Trophoblast cell (in vitro differentiated cells and primary cell): Measurements from ENCODE around the gene KLHL3.
A peak's percentile ranks its signal among the peaks of the same experiment; 100 is the strongest.

Experiments used
- DNase-seq, 2 donors: peaks; one replicate each; pipeline ENCODE4 v3.0.0-alpha.2; 2016
- H2AFZ ChIP-seq: 2 replicates; pipeline ENCODE4 v1.6.1; 2013; ENCODE audit warnings: low read length, moderate library complexity, mild to moderate bottlenecking; ENCODE audit not compliant: insufficient read depth, poor library complexity
- H2AK5ac ChIP-seq: 2 replicates; pipeline ENCODE4 v1.6.1; 2013; ENCODE audit warnings: mild to moderate bottlenecking, low read length
- H2BK120ac ChIP-seq: 2 replicates; pipeline ENCODE4 v1.6.1; 2013; ENCODE audit warnings: low read length, mild to moderate bottlenecking, moderate library complexity; ENCODE audit not compliant: insufficient read depth, poor library complexity
- H2BK12ac ChIP-seq: 2 replicates; pipeline ENCODE4 v1.6.1; 2013; ENCODE audit warnings: mild to moderate bottlenecking, low read length, moderate library complexity
- H2BK5ac ChIP-seq: 2 replicates; pipeline ENCODE4 v1.6.1; 2013; ENCODE audit warnings: low read length, low read depth, moderate library complexity, mild to moderate bottlenecking; ENCODE audit not compliant: poor library complexity
- H3K14ac ChIP-seq: 2 replicates; pipeline ENCODE4 v1.6.1; 2013; ENCODE audit warnings: mild to moderate bottlenecking, low read length
- H3K18ac ChIP-seq: 2 replicates; pipeline ENCODE4 v1.6.1; 2013; ENCODE audit warnings: mild to moderate bottlenecking, low read length
- H3K23ac ChIP-seq: 2 replicates; pipeline ENCODE4 v1.6.1; 2013; ENCODE audit warnings: low read length
- H3K27ac ChIP-seq: 2 replicates; pipeline ENCODE4 v1.5.1; 2013; ENCODE audit warnings: low read depth, mild to moderate bottlenecking, inconsistent platforms, low read length, moderate library complexity
- H3K27me3 ChIP-seq: 2 replicates; pipeline ENCODE4 v1.6.1; 2013; ENCODE audit warnings: inconsistent platforms, mild to moderate bottlenecking, low read length, moderate library complexity; ENCODE audit not compliant: insufficient read depth
- H3K36me3 ChIP-seq, 2 experiments: 1 replicate in 1 of 2; 2 replicates in 1 of 2; pipeline ENCODE4 v1.6.1; 2013; ENCODE audit warnings: low read length in 2 of 2, mild to moderate bottlenecking in 2 of 2, moderate library complexity in 1 of 2; ENCODE audit not compliant: insufficient read depth in 2 of 2, control insufficient read depth in 1 of 2
- H3K4ac ChIP-seq: 2 replicates; pipeline ENCODE4 v1.6.1; 2013; ENCODE audit warnings: low read depth, mild to moderate bottlenecking, low read length, moderate library complexity
- H3K4me1 ChIP-seq, 2 experiments: 1 replicate in 1 of 2; 2 replicates in 1 of 2; pipeline ENCODE4 v1.6.1; 2013; ENCODE audit warnings: low read length in 2 of 2, mild to moderate bottlenecking in 2 of 2, moderate library complexity in 1 of 2; ENCODE audit not compliant: insufficient read depth in 2 of 2, control insufficient read depth in 1 of 2
- H3K4me2 ChIP-seq: 2 replicates; pipeline ENCODE4 v1.6.1; 2013; ENCODE audit warnings: inconsistent platforms, mild to moderate bottlenecking, low read length, moderate library complexity
- H3K4me3 ChIP-seq: 2 replicates; pipeline ENCODE4 v1.5.1; 2013; ENCODE audit warnings: mild to moderate bottlenecking, low read depth, low read length, inconsistent platforms
- H3K79me1 ChIP-seq: one replicate; pipeline ENCODE4 v1.6.1; 2013; ENCODE audit warnings: low read length
- H3K79me2 ChIP-seq: 2 replicates; pipeline ENCODE4 v1.6.1; 2013; ENCODE audit warnings: low read length, mild to moderate bottlenecking; ENCODE audit not compliant: control insufficient read depth, insufficient read depth, poor library complexity
- H3K9ac ChIP-seq: 2 replicates; pipeline ENCODE4 v1.6.1; 2013; ENCODE audit warnings: mild to moderate bottlenecking, low read length
- H3K9me3 ChIP-seq: 2 replicates; pipeline ENCODE4 v1.6.1; 2013; ENCODE audit warnings: low read depth, mild to moderate bottlenecking, control low read depth, inconsistent platforms, low read length; ENCODE audit not compliant: insufficient read depth
- H4K12ac ChIP-seq: 2 replicates; pipeline ENCODE4 v1.6.1; 2013; ENCODE audit warnings: low read depth, mild to moderate bottlenecking, low read length, moderate library complexity
- H4K8ac ChIP-seq: 2 replicates; pipeline ENCODE4 v1.6.1; 2013; ENCODE audit warnings: low read depth, mild to moderate bottlenecking, low read length, moderate library complexity
- H4K91ac ChIP-seq: one replicate; pipeline ENCODE4 v1.6.1; 2013; ENCODE audit warnings: low read depth, mild to moderate bottlenecking, low read length, moderate library complexity
- WGBS: extraction: QIAGEN DNeasy Blood & Tissue Kit; methylation state at CpG from one replicate; pipeline ENCODE4 v1.1.7; 2013; ENCODE audit warnings: missing lambda C conversion rate; ENCODE audit not compliant: insufficient read length, insufficient coverage; ENCODE audit errors: extremely low coverage; 5-methylcytosine and 5-hydroxymethylcytosine counted together

Gene KLHL3

DNA sequence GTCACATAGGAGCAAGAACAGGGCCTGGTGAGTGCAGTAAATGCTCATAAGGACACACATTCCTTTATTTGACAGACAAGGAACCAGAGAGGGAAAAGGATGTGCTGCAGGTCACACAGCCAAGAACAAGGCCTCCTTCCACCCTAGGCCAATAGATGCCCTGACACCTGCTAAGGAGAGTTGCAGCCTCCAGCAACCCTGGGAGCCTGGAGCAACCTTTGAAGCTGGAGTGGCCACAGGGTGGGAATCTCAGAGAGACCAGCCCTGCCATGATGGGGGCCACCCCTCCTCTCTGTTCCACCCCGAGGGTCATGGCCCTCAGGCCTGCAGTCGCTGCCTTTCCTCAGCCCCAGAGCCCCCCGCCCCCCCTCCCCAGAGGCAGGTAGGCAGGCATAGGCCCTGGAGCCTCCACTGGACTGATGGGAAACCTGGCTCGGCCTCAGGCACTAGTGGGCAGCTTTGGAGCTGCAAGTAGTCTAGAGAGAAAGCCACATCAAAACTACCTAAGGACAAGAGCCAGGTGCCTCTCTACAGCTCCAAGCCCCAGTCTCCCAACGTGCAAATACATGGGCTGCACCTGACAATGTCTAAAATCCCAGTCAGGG lies 120.6 kb downstream of the KLHL3 start:
- no peak overlapping the region for H3K18ac ChIP-seq
- no peaks in the 10 kb centered on the region for H3K9me3 ChIP-seq
- H3K4me1 ChIP-seq = peaks cover 0 to 4% of the 10 kb centered on the region in 2 experiments
- no peaks in the 10 kb centered on the region for H3K36me3 ChIP-seq
- no peaks in the 10 kb centered on the region for H3K27me3 ChIP-seq
- no peak overlapping the region for H2AK5ac ChIP-seq
- H3K23ac ChIP-seq = no peak overlapping the region
- no peak overlapping the region for H2AFZ ChIP-seq
- no peak overlapping the region for H2BK12ac ChIP-seq
- H3K79me1 ChIP-seq = no peaks in the 10 kb centered on the region
- no peak overlapping the region for H3K14ac ChIP-seq
- no peak overlapping the region for H3K9ac ChIP-seq
- H4K8ac ChIP-seq = no peak overlapping the region
- H3K4ac ChIP-seq = no peak overlapping the region
- H3K27ac ChIP-seq = no peak overlapping the region
- DNase-seq = no peak
- no peak overlapping the region for H4K12ac ChIP-seq
- H4K91ac ChIP-seq = no peak overlapping the region
- H3K4me2 ChIP-seq = no peak overlapping the region
- no peaks in the 10 kb centered on the region for H3K79me2 ChIP-seq
- H3K4me3 ChIP-seq = peak overlapping the region; percentile 7
- no peak overlapping the region for H2BK5ac ChIP-seq
- no CpG with 5 or more reads among the region's 5 CpGs for WGBS
- no peak overlapping the region for H2BK120ac ChIP-seq

DNA sequence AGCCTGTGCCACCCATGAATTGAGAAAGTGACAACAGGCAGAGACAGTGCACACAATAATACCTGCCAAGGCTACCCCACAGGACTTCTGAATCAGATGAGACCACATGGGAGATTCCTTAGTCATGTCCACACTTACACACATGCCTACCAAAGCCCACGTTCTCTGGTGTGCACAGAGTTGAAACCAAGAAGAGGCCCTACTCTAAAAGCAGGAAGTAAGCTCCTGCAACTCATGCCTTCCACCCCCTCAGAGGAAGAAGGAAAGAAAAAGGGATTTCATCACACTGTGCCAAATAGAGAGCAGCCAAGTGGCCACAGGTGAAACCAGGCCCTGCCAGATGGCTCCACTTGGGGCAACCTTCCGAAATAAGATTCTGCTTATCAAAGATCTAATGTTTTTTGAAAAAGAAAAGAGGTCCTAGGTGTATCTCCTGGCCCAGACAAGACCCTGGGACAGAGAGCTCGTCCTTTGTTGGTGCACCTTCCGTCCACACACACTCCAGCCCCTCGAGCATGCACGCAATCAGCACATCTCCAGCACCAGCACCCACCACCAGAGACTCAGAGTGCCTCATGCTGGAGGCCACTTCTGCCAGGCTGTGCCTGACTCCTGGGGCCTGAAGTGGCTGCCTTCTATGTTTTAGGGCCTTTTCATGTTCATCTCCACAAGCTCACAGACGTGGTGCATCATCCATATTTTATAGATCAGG lies 122.2 kb downstream of the KLHL3 start:
- Histone ChIP-seq H3K36me3 (no peaks in the 10 kb centered on the region), H3K79me2 (no peaks in the 10 kb centered on the region), H3K4me1 (peaks cover 0 to 4% of the 10 kb centered on the region in 2 experiments), H3K27me3 (no peaks in the 10 kb centered on the region), H4K91ac (no peak overlapping the region), H2BK12ac (no peak overlapping the region), H3K23ac (no peak overlapping the region), H4K12ac (no peak overlapping the region), H2BK5ac (no peak overlapping the region), H3K14ac (no peak overlapping the region), H3K9me3 (no peaks in the 10 kb centered on the region), H3K4me3 (no peak overlapping the region), H3K79me1 (no peaks in the 10 kb centered on the region), H2AK5ac (no peak overlapping the region), H3K27ac (no peak overlapping the region), H3K4ac (no peak overlapping the region), H2BK120ac (no peak overlapping the region), H4K8ac (no peak overlapping the region), H2AFZ (no peak overlapping the region), H3K4me2 (no peak overlapping the region), H3K9ac (no peak overlapping the region), H3K18ac (no peak overlapping the region)
- DNase-seq = peak in 1 of 2 donors; percentile 13
- WGBS = no CpG with 5 or more reads among the region's 7 CpGs

DNA sequence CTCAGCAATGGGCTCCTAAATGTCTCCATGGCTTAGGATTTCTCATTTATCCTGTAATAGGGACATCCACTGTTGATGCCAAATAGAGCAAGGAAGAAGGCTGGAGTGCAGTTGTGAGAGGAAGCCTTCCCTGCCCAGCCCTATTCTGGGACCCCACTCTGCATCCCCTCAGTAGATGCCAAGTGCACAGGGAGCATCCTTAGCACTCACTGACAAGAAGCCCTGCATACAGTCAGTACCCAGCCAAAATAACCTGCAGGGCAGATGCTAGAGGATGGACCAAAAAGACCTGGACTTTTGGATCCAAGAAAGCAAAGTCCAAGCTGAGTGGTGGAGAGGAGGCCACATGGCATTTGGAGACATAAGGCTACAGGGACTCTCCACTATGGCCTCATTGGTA lies 123.3 kb downstream of the KLHL3 start:
- H3K27ac ChIP-seq = no peak overlapping the region
- H2BK120ac ChIP-seq = no peak overlapping the region
- no peak overlapping the region for H3K23ac ChIP-seq
- H4K91ac ChIP-seq = no peak overlapping the region
- H3K79me2 ChIP-seq = no peaks in the 10 kb centered on the region
- H3K79me1 ChIP-seq = no peaks in the 10 kb centered on the region
- no peak for DNase-seq
- no peak overlapping the region for H2AFZ ChIP-seq
- no peak overlapping the region for H3K9ac ChIP-seq
- H3K4me1 ChIP-seq = peaks cover 0 to 4% of the 10 kb centered on the region in 2 experiments
- H2AK5ac ChIP-seq = no peak overlapping the region
- no peak overlapping the region for H4K12ac ChIP-seq
- no peak overlapping the region for H3K18ac ChIP-seq
- H3K14ac ChIP-seq = no peak overlapping the region
- H2BK12ac ChIP-seq = no peak overlapping the region
- H3K9me3 ChIP-seq = no peaks in the 10 kb centered on the region
- no peak overlapping the region for H3K4ac ChIP-seq
- no peak overlapping the region for H4K8ac ChIP-seq
- no peak overlapping the region for H3K4me2 ChIP-seq
- H3K36me3 ChIP-seq = no peaks in the 10 kb centered on the region
- H3K4me3 ChIP-seq = no peak overlapping the region
- no peak overlapping the region for H2BK5ac ChIP-seq
- H3K27me3 ChIP-seq = no peaks in the 10 kb centered on the region

DNA sequence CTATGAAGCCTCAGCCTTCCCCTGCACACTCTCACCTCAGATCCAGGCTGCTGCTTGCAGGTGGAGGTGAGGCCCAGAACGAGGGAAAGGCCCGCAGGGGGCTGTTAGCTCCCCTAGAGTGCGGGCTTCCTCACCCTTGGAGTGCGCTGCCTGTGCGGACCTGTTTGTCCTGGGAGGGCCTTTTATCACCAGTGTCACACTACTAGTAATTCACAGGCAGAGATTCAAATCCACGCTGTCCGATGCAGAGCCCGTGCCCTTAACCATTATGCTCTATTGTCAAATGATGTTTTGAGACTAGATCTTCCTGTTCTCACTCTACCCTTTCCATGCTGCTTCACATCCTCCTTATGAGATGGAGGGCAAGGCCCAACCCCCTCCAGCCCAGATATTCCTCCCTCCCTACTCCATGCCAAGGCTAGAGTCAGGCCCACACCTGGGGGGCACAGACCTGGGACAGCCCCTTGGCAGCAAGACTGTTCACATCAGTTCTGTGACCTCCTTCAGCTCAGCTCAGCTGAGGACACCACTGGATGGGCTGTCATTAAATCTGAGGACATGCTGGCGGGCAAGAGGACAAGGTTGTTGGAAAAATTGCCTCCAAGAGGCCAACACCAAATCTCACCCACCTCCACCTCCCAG lies 124.0 kb downstream of the KLHL3 start:
- H3K14ac ChIP-seq = no peak overlapping the region
- H3K9ac ChIP-seq = no peak overlapping the region
- no peak overlapping the region for H2BK12ac ChIP-seq
- no peak overlapping the region for H4K91ac ChIP-seq
- H3K4me1 ChIP-seq = peaks cover 0 to 4% of the 10 kb centered on the region in 2 experiments
- no peak overlapping the region for H4K8ac ChIP-seq
- DNase-seq = no peak
- H3K36me3 ChIP-seq = no peaks in the 10 kb centered on the region
- H3K79me2 ChIP-seq = no peaks in the 10 kb centered on the region
- H3K18ac ChIP-seq = no peak overlapping the region
- no peak overlapping the region for H2AFZ ChIP-seq
- WGBS = no CpG with 5 or more reads among the region's 9 CpGs
- no peak overlapping the region for H3K4me3 ChIP-seq
- H3K27me3 ChIP-seq = no peaks in the 10 kb centered on the region
- H3K27ac ChIP-seq = no peak overlapping the region
- H3K9me3 ChIP-seq = no peaks in the 10 kb centered on the region
- no peak overlapping the region for H2BK120ac ChIP-seq
- H3K79me1 ChIP-seq = no peaks in the 10 kb centered on the region
- H3K4me2 ChIP-seq = no peak overlapping the region
- H2AK5ac ChIP-seq = no peak overlapping the region
- H2BK5ac ChIP-seq = no peak overlapping the region
- no peak overlapping the region for H3K4ac ChIP-seq
- H4K12ac ChIP-seq = no peak overlapping the region
- H3K23ac ChIP-seq = no peak overlapping the region
